Measurements from ENCODE around the gene XKR3.
"Not testable (repeated sequence)": the region's sequence is repeated elsewhere in the genome, so short reads cannot be mapped to it uniquely, and the experiment has no call there.

DNA sequence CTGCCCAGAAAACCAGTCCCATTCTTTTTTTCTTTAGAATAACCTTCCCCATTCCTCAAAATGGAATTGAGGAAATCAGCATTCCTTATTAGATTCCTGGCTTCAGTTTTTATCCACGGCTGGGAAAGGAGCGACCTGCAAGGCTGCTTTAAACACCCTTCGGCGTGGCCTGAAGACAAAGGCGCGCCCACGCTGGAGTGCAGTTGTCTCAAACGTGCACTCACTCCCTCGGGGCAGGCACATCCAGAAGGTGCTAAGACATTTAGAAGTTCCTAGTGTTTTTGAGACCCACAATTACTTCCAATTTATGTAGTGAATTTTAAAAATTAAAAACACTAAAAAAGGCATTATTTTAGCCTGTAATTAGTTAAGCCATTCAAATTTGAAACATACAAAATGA lies 31.6 kb upstream of the XKR3 start:
- TF ChIP-seq, protein P1, sequence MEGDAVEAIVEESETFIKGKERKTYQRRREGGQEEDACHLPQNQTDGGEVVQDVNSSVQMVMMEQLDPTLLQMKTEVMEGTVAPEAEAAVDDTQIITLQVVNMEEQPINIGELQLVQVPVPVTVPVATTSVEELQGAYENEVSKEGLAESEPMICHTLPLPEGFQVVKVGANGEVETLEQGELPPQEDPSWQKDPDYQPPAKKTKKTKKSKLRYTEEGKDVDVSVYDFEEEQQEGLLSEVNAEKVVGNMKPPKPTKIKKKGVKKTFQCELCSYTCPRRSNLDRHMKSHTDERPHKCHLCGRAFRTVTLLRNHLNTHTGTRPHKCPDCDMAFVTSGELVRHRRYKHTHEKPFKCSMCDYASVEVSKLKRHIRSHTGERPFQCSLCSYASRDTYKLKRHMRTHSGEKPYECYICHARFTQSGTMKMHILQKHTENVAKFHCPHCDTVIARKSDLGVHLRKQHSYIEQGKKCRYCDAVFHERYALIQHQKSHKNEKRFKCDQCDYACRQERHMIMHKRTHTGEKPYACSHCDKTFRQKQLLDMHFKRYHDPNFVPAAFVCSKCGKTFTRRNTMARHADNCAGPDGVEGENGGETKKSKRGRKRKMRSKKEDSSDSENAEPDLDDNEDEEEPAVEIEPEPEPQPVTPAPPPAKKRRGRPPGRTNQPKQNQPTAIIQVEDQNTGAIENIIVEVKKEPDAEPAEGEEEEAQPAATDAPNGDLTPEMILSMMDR (IDR thresholded peaks at IDR 0.05) = not testable (repeated sequence)
- TF ChIP-seq POLR2A (IDR thresholded peaks at IDR 0.05) = not testable (repeated sequence)

Data from lower leg skin (tissue), 3 donors.